ENCODE results near the gene DBF4B.

The DBF4B gene

GRCh38 chr17:44708401-44709263, at the start of gene DBF4B:
Gene DBF4B, plus strand, starts transcription at chr17:44708665. Its CDS starts 156 bp downstream, at chr17:44708821.
- peak; percentile 88 for DNase-seq (ENCODE audit: low spot score)
- no peak for TF ChIP-seq CTCF (IDR thresholded peaks at IDR 0.05; ENCODE audit: extremely low read depth, missing control alignments)

GRCh38 chr17:44661835-44662234, 46.6 kb upstream of the DBF4B start:
- TF ChIP-seq CTCF (IDR thresholded peaks at IDR 0.05; ENCODE audit: extremely low read depth, missing control alignments): no peak
- DNase-seq (ENCODE audit: low spot score): no peak

- no peak for DNase-seq (ENCODE audit: low spot score)
- TF ChIP-seq CTCF (IDR thresholded peaks at IDR 0.05; ENCODE audit: extremely low read depth, missing control alignments): no peak
Measured at GRCh38 chr17:44663095-44663494, 45.4 kb upstream of the DBF4B start.

GRCh38 chr17:44664867-44665266, 43.6 kb upstream of the DBF4B start:
- no peak for TF ChIP-seq CTCF (IDR thresholded peaks at IDR 0.05; ENCODE audit: extremely low read depth, missing control alignments)
- DNase-seq (ENCODE audit: low spot score): no peak

GRCh38 chr17:44666006-44666405, 42.5 kb upstream of the DBF4B start:
- no peak for DNase-seq (ENCODE audit: low spot score)
- TF ChIP-seq CTCF (IDR thresholded peaks at IDR 0.05; ENCODE audit: extremely low read depth, missing control alignments): no peak

GRCh38 chr17:44672479-44673093, 35.9 kb upstream of the DBF4B start:
- peak; percentile 7 for TF ChIP-seq CTCF (IDR thresholded peaks at IDR 0.05; ENCODE audit: extremely low read depth, missing control alignments)

GRCh38 chr17:44673893-44674292, 34.6 kb upstream of the DBF4B start:
- TF ChIP-seq CTCF (IDR thresholded peaks at IDR 0.05; ENCODE audit: extremely low read depth, missing control alignments): no peak
- no peak for DNase-seq (ENCODE audit: low spot score)

More at GRCh38 chr17:44672479-44673093, 35.9 kb upstream of the DBF4B start:
- no peak for DNase-seq (ENCODE audit: low spot score)

Measured in GM20000 (cell line).